Suppressor macrophage treated with lipopolysaccharide for 1 hour (primary cell): ENCODE data around the gene SEMA3G.
A peak's percentile ranks its signal among the peaks of the same experiment; 100 is the strongest.

Experiments used
- DNase-seq, 3 donors: peaks; one replicate each; pipeline ENCODE4 v3.0.0-alpha.2; 2020 to 2022

SEMA3G gene

GRCh38 chr3:52408466-52408865 lies 36.4 kb downstream of the SEMA3G start:
- DNase-seq = no peak

- DNase-seq = no peak
Observed at GRCh38 chr3:52407779-52408178, 37.1 kb downstream of the SEMA3G start.

GRCh38 chr3:52406791-52407510 lies 38.0 kb downstream of the SEMA3G start:
- no peak for DNase-seq

- no peak for DNase-seq
Observed at GRCh38 chr3:52406231-52406661, 38.7 kb downstream of the SEMA3G start.

- no peak for DNase-seq
Observed at GRCh38 chr3:52405601-52406110, 39.2 kb downstream of the SEMA3G start.

- DNase-seq = no peak
Observed at GRCh38 chr3:52405066-52405465, 39.8 kb downstream of the SEMA3G start.

GRCh38 chr3:52404391-52404790 lies 40.5 kb downstream of the SEMA3G start:
- no peak for DNase-seq

GRCh38 chr3:52403955-52404354 lies 40.9 kb downstream of the SEMA3G start:
- peak in 2 of 3 donors; percentile 27 to 48 for DNase-seq

- DNase-seq = no peak
Observed at GRCh38 chr3:52403271-52403841, 41.5 kb downstream of the SEMA3G start.

- no peak for DNase-seq
Observed at GRCh38 chr3:52402706-52403270, 42.1 kb downstream of the SEMA3G start.

GRCh38 chr3:52402101-52402521 lies 42.8 kb downstream of the SEMA3G start:
- no peak for DNase-seq

- DNase-seq = no peak
Observed at GRCh38 chr3:52401551-52401950, 43.4 kb downstream of the SEMA3G start.

- no peak for DNase-seq
Observed at GRCh38 chr3:52401021-52401420, 43.9 kb downstream of the SEMA3G start.

GRCh38 chr3:52400275-52400793 lies 44.6 kb downstream of the SEMA3G start:
- DNase-seq = no peak

GRCh38 chr3:52399593-52399992 lies 45.3 kb downstream of the SEMA3G start:
- no peak for DNase-seq

- DNase-seq = no peak
Observed at GRCh38 chr3:52399131-52399530, 45.8 kb downstream of the SEMA3G start.

GRCh38 chr3:52398670-52399081 lies 46.2 kb downstream of the SEMA3G start:
- DNase-seq = no peak

GRCh38 chr3:52397676-52398399 lies 47.1 kb downstream of the SEMA3G start:
- DNase-seq = no peak

GRCh38 chr3:52396907-52397591 lies 47.9 kb downstream of the SEMA3G start:
- no peak for DNase-seq

GRCh38 chr3:52396011-52396906 lies 48.6 kb downstream of the SEMA3G start:
- DNase-seq = no peak

- DNase-seq = no peak
Observed at GRCh38 chr3:52395503-52395865, 49.4 kb downstream of the SEMA3G start.
